OCI-LY3 (cell line): Measurements from ENCODE around the gene SIVA1.

ENCODE experiments used
- EZH2phosphoT487 ChIP-seq: fragments of 200-600 bp; shearing (Covaris generic); IDR thresholded peaks from 2 replicates; pipeline ENCODE4 v1.6.1; 2018; ENCODE audit warnings: antibody characterized with exemption, mixed run types, low read depth
- TF ChIP-seq, protein P1 (sequence below): fragments of 200-600, 300-600 bp; sonication (generic); IDR thresholded peaks from 2 replicates; pipeline ENCODE4 v1.5.1; 2014; ENCODE audit warnings: antibody characterized with exemption, low read length, low read depth

DNA sequence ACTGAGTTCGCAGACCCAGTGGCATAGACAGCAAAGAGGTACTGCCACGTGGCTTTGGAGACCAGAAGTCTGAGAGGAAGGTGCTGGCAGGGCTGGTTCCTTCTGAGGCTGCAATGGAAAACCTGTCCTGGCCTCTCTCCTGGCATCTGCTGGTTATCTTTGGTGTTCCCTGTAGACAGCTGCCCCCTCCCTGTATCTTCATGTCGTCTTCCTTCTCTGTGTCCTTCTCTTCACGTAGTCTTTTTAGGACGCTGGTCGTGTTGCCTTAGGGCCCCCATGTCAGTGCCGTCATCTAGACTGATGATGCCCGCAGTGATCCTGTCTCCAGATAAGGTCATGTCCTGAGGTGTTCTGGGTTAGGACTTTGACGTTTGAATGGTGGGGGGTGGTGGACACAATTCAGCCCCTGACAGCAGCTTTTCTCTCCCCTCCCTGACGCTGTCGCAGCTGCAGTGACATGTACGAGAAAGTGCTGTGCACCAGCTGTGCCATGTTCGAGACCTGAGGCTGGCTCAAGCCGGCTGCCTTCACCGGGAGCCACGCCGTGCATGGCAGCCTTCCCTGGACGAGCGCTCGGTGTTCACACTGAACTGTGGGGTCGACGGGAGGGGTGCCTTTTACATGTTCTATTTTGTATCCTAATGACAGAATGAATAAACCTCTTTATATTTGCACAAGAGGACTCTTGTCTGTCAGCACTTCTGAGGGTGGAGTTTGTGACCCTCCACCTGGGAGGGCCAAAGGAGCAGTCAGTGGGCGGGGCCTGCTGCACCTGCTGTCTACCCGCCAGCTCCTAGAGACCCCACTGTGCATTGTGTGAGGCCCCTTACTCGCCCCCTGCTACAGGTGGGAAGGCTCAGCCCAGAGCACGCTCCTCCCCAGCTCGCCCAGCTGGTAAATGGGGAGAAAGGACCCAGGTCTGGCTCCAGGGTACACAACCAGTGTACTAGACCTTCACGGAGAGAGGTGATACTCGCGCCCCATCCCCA lies 6.3 kb downstream of the SIVA1 start:
- TF ChIP-seq, protein P1, sequence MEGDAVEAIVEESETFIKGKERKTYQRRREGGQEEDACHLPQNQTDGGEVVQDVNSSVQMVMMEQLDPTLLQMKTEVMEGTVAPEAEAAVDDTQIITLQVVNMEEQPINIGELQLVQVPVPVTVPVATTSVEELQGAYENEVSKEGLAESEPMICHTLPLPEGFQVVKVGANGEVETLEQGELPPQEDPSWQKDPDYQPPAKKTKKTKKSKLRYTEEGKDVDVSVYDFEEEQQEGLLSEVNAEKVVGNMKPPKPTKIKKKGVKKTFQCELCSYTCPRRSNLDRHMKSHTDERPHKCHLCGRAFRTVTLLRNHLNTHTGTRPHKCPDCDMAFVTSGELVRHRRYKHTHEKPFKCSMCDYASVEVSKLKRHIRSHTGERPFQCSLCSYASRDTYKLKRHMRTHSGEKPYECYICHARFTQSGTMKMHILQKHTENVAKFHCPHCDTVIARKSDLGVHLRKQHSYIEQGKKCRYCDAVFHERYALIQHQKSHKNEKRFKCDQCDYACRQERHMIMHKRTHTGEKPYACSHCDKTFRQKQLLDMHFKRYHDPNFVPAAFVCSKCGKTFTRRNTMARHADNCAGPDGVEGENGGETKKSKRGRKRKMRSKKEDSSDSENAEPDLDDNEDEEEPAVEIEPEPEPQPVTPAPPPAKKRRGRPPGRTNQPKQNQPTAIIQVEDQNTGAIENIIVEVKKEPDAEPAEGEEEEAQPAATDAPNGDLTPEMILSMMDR, result no peak
- no peak for TF ChIP-seq EZH2phosphoT487
